Transverse colon (tissue), 4 donors: ENCODE results near the gene MAMDC2. TPM values are rescaled to one million over a fixed set of nuclear protein-coding genes. Genes with fewer than 3 reads are reported as not detected.
A peak's percentile ranks its signal among the peaks of the same experiment; 100 is the strongest.

ENCODE experiments used
- DNase-seq: peaks from one replicate; pipeline ENCODE4 v3.0.0-alpha.2; 2019
- H3K27ac ChIP-seq, 4 donors: fragments of 200-600 bp; sonication (generic); 2 replicates each; pipeline ENCODE4 v1.5.1; 2016 to 2018; ENCODE audit warnings: inconsistent platforms in 4 of 4
- H3K27me3 ChIP-seq: fragments of 200-600 bp; sonication (generic); 2 replicates; pipeline ENCODE4 v1.5.1; 2017; ENCODE audit warnings: inconsistent platforms
- H3K36me3 ChIP-seq, 4 donors: fragments of 200-600 bp; sonication (generic); 2 replicates each; pipeline ENCODE4 v1.5.1; 2017 to 2019; ENCODE audit warnings: inconsistent platforms in 4 of 4
- H3K4me1 ChIP-seq, 4 donors: fragments of 200-600 bp; sonication (generic); 2 replicates each; pipeline ENCODE4 v1.5.1; 2017 to 2020; ENCODE audit warnings: inconsistent platforms in 4 of 4
- H3K4me3 ChIP-seq, 4 donors: fragments of 200-600 bp; sonication (generic); 1 replicate in 1 of 4; 2 replicates in 3 of 4; pipeline versions ENCODE4 v1.5.1 to v1.6.1; 2017 to 2019; ENCODE audit warnings: inconsistent platforms in 4 of 4
- H3K9me3 ChIP-seq, 2 donors: fragments of 200-600 bp; sonication (generic); 2 replicates each; pipeline ENCODE4 v1.5.1; 2017 to 2019; ENCODE audit warnings: inconsistent platforms in 2 of 2
- CTCF ChIP-seq, 5 experiments: fragments of 200-600 bp in 3 of 5; fragments of 450-650 bp in 2 of 5; sonication (generic) in 3 of 5; IDR thresholded peaks; 1 replicate in 2 of 5; 2 replicates in 3 of 5; pipeline ENCODE4 v1.5.1; 2016 to 2017; ENCODE audit warnings: antibody characterized with exemption in 5 of 5, inconsistent platforms in 3 of 5, mild to moderate bottlenecking in 2 of 5, moderate library complexity in 1 of 5
- EP300 ChIP-seq: sonication (generic); formaldehyde crosslinking; IDR thresholded peaks from one replicate; pipeline ENCODE4 v1.6.1; 2017; ENCODE audit warnings: antibody characterized with exemption, low read depth
- POLR2A ChIP-seq: fragments of 450-650 bp; IDR thresholded peaks from one replicate; pipeline ENCODE4 v1.6.1; 2016; ENCODE audit warnings: antibody characterized with exemption, mild to moderate bottlenecking, moderate library complexity
- POLR2AphosphoS5 ChIP-seq, 3 donors: sonication (generic); formaldehyde crosslinking; IDR thresholded peaks; one replicate each; pipeline ENCODE4 v1.6.1; 2016; ENCODE audit warnings: antibody characterized with exemption in 3 of 3
- WGBS, 2 donors: methylation state at CpG; one replicate each; pipeline ENCODE4 v1.1.5; 2018; ENCODE audit warnings: low coverage in 1 of 2; 5-methylcytosine and 5-hydroxymethylcytosine counted together
- in situ Hi-C, 4 donors: fragments of 200-750 bp; cut with MboI; loops; one replicate each; pipeline versions ENCODE4 v1.15.0 to v1.15.1; 2017; ENCODE audit warnings: low sequenced_read_pairs in 3 of 4, low pct_ligation_motif_present in 1 of 4, low pct_unique_long_range_greater_than_20kb in 1 of 4
- intact Hi-C: fragments of 100-400 bp; cut with DNase I; formaldehyde crosslinking; loops from one replicate; pipeline ENCODE4 v1.15.1; 2023; ENCODE audit warnings: low total_unique reads
- total RNA-seq, 4 donors: library from RNA; depleted of rRNA; stranded (reverse); fragments of >200 nt; gene quantifications; one replicate each; pipeline ENCODE4 v1.1.0, GENCODE V29; 2016

MAMDC2 gene
- total RNA-seq, 4 donors from 2014 or later: 7.4 to 40.5 (median 28.9) TPM

GRCh38 chr9:70044490-70045307 lies 1.1 kb downstream of the MAMDC2 start:
- in situ Hi-C loops (no loop called here), intact Hi-C loops (loop anchor here (5.0 to 10.0 kb wide), 3 partner anchors 63 to 370 kb away; partner anchors contain the start of gene KLF9)
- Histone ChIP-seq H3K27ac (peak overlapping the region; percentile 83 to 92 (median 88)), H3K27me3 (peaks cover 21% of the 10 kb centered on the region), H3K36me3 (no peaks in the 10 kb centered on the region), H3K4me1 (peaks cover 6 to 41% (median 13%) of the 10 kb centered on the region in 4 donors), H3K9me3 (no peaks in the 10 kb centered on the region), H3K4me3 (peak overlapping the region; percentile 47 to 64 (median 49))
- no peak for DNase-seq
- TF ChIP-seq POLR2A (peak; percentile 9), EP300 (no peak)
- 9 to 17% methylated on average over 5 to 26 of the region's 26 CpGs for WGBS, 2 donors

- 77% methylated on average over 4 of the region's 4 CpGs; no CpG with 5 or more reads in 1 of the 2 donors for WGBS, 2 donors
Measured at GRCh38 chr9:70045452-70045851, 1.8 kb downstream of the MAMDC2 start.

GRCh38 chr9:70046274-70047070 lies 2.8 kb downstream of the MAMDC2 start:
- TF ChIP-seq CTCF (IDR thresholded peaks at IDR 0.05) (no peak), POLR2A (no peak), EP300 (no peak), POLR2AphosphoS5 (IDR thresholded peaks at IDR 0.05) (no peak)
- Histone ChIP-seq H3K27me3 (peaks cover 21% of the 10 kb centered on the region), H3K4me1 (peaks cover 9 to 58% (median 17%) of the 10 kb centered on the region in 4 donors), H3K4me3 (peak overlapping the region in 3 of 4 donors; percentile 13 to 64 (median 47)), H3K36me3 (no peaks in the 10 kb centered on the region), H3K9me3 (no peaks in the 10 kb centered on the region), H3K27ac (peak overlapping the region; percentile 83 to 92 (median 88))
- 49% methylated on average over 7 of the region's 7 CpGs; no CpG with 5 or more reads in 1 of the 2 donors for WGBS, 2 donors
- in situ Hi-C loops (no loop called here), intact Hi-C loops (loop anchor here (2.0 to 10.0 kb wide), 2 partner anchors 368 to 506 kb away; partner anchors contain the start of gene KLF9)
- DNase-seq: no peak

More at GRCh38 chr9:70045452-70045851, 1.8 kb downstream of the MAMDC2 start:
- H3K27me3 ChIP-seq: peaks cover 21% of the 10 kb centered on the region
- no peaks in the 10 kb centered on the region for H3K36me3 ChIP-seq
- H3K4me1 ChIP-seq: peaks cover 6 to 48% (median 15%) of the 10 kb centered on the region in 4 donors
- H3K27ac ChIP-seq: peak overlapping the region; percentile 83 to 92 (median 88)
- intact Hi-C loops (loop anchor here (10.0 kb wide), 1 partner anchor 369 kb away; the partner anchor contains the start of gene KLF9), in situ Hi-C loops (no loop called here)
- TF ChIP-seq EP300 (no peak), CTCF (IDR thresholded peaks at IDR 0.05) (no peak), POLR2A (no peak), POLR2AphosphoS5 (IDR thresholded peaks at IDR 0.05) (no peak)
- no peak for DNase-seq
- H3K4me3 ChIP-seq: peak overlapping the region; percentile 47 to 64 (median 49)
- no peaks in the 10 kb centered on the region for H3K9me3 ChIP-seq

GRCh38 chr9:70049236-70049635 lies 5.6 kb downstream of the MAMDC2 start:
- peak in 2 of 3 donors; percentile 12 to 21 for TF ChIP-seq POLR2AphosphoS5 (IDR thresholded peaks at IDR 0.05)
- TF ChIP-seq EP300: no peak
- Histone ChIP-seq H3K4me3 (no peak overlapping the region), H3K27me3 (peaks cover 6% of the 10 kb centered on the region), H3K36me3 (no peaks in the 10 kb centered on the region), H3K9me3 (no peaks in the 10 kb centered on the region), H3K4me1 (peaks cover 11 to 74% (median 24%) of the 10 kb centered on the region in 4 donors), H3K27ac (peak overlapping the region; percentile 68 to 92 (median 88))
- DNase-seq: peak; percentile 57
- in situ Hi-C loops: no loop called here
- 38 to 44% methylated on average over 2 to 4 of the region's 4 CpGs for WGBS, 2 donors
- intact Hi-C loops: loop anchor here (10.0 kb wide), 1 partner anchor 366 kb away; the partner anchor contains the start of gene KLF9
